OCI-LY1 (cell line): ENCODE data around the gene BTRC.
"Not testable (repeated sequence)": the region's sequence is repeated elsewhere in the genome, so short reads cannot be mapped to it uniquely, and the experiment has no call there.

Source experiments
- H2AFZ ChIP-seq: fragments of 200-600 bp; sonication (generic), shearing (Covaris generic); 2 replicates; pipeline ENCODE4 v1.6.0; 2014; ENCODE audit warnings: antibody characterized with exemption, mild to moderate bottlenecking, low read length
- H3F3A ChIP-seq: fragments of 200-600 bp; sonication (generic), shearing (Covaris generic); 2 replicates; pipeline ENCODE4 v1.6.0; 2014; ENCODE audit warnings: mild to moderate bottlenecking, antibody characterized with exemption, low read length, moderate library complexity; ENCODE audit not compliant: insufficient read depth
- H3K27ac ChIP-seq: fragments of 200-600 bp; sonication (generic); 2 replicates; pipeline ENCODE4 v1.5.1; 2014; ENCODE audit warnings: low read length, mixed run types, mild to moderate bottlenecking, low read depth; ENCODE audit not compliant: poor library complexity, severe bottlenecking
- H3K27me3 ChIP-seq: fragments of 200-600 bp; sonication (generic); 2 replicates; pipeline ENCODE4 v1.6.0; 2014; ENCODE audit warnings: antibody characterized with exemption, mild to moderate bottlenecking, low read length, moderate library complexity; ENCODE audit not compliant: insufficient read depth
- H3K36me3 ChIP-seq: fragments of 200-600 bp; sonication (generic); 2 replicates; pipeline ENCODE4 v1.6.1; 2014; ENCODE audit warnings: mild to moderate bottlenecking, antibody characterized with exemption, low read length, moderate library complexity, mixed read lengths; ENCODE audit not compliant: insufficient read depth
- H3K4me1 ChIP-seq: fragments of 200-600 bp; sonication (generic); 2 replicates; pipeline ENCODE4 v1.5.1; 2014; ENCODE audit warnings: mild to moderate bottlenecking, low read length, moderate library complexity; ENCODE audit not compliant: insufficient read depth, severe bottlenecking
- H3K4me2 ChIP-seq: fragments of 200-600 bp; sonication (generic), shearing (Covaris generic); 2 replicates; pipeline ENCODE4 v1.6.1; 2014; ENCODE audit warnings: low read length
- H3K4me3 ChIP-seq: fragments of 200-600 bp; sonication (generic); 2 replicates; pipeline ENCODE4 v1.5.1; 2014; ENCODE audit warnings: low read length, low read depth, mild to moderate bottlenecking, mixed read lengths; ENCODE audit not compliant: poor library complexity, severe bottlenecking
- H3K79me2 ChIP-seq: fragments of 200-600 bp; shearing (Covaris generic); 2 replicates; pipeline ENCODE4 v1.6.1; 2016; ENCODE audit warnings: mixed run types, low read length, mixed read lengths; ENCODE audit not compliant: insufficient read depth
- H3K9ac ChIP-seq: fragments of 200-600 bp; sonication (generic), shearing (Covaris generic); 2 replicates; pipeline ENCODE4 v1.6.1; 2014; ENCODE audit warnings: mild to moderate bottlenecking, low read length, mixed read lengths
- H3K9me2 ChIP-seq: fragments of 200-600 bp; sonication (generic), shearing (Covaris generic); 2 replicates; pipeline ENCODE4 v1.6.1; 2014; ENCODE audit warnings: low read depth, mild to moderate bottlenecking, low read length, mixed read lengths
- H3K9me3 ChIP-seq: fragments of 200-600 bp; shearing (Covaris generic); 2 replicates; pipeline ENCODE4 v1.6.1; 2014; ENCODE audit warnings: low read length, mixed read lengths
- H4K20me1 ChIP-seq: fragments of 200-600 bp; sonication (generic), shearing (Covaris generic); 2 replicates; pipeline ENCODE4 v1.6.0; 2016; ENCODE audit warnings: mild to moderate bottlenecking, low read length; ENCODE audit not compliant: insufficient read depth
- EZH2 ChIP-seq: fragments of 200-600 bp; sonication (generic), shearing (Covaris generic); IDR thresholded peaks from 2 replicates; pipeline ENCODE4 v1.8.0; 2017; ENCODE audit warnings: borderline replicate concordance, mixed run types, mild to moderate bottlenecking, antibody characterized with exemption, low read length, moderate library complexity, mixed read lengths
- TF ChIP-seq, protein P1 (sequence below): fragments of 200-600 bp; sonication (generic), shearing (Covaris generic); IDR thresholded peaks from 2 replicates; pipeline ENCODE4 v1.5.1; 2017; ENCODE audit warnings: mild to moderate bottlenecking, antibody characterized with exemption, low read length, moderate library complexity, mixed read lengths

Gene BTRC

DNA sequence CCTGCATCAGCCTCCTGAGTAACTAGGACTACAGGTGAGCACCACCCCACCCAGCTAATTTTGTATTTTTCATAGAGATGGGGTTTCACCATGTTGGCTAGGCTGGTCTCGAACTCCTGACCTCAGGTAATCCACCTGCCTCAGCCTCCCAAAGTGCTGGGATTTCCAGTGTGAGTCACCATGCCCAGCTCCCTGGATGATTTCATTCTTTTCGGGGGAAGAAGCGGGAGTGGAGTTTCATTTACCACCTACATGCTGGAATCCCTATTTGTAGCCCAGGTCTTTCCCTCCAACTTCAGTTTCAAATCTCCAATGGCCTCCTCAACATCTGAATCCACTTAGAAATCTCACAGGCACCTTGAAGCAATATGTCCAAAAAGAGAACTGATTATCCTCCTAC, 2.9 kb upstream of the BTRC start:
- no peaks in the 10 kb centered on the region for H3F3A ChIP-seq
- no peak overlapping the region for H2AFZ ChIP-seq
- no peak for TF ChIP-seq EZH2
- TF ChIP-seq, protein P1, sequence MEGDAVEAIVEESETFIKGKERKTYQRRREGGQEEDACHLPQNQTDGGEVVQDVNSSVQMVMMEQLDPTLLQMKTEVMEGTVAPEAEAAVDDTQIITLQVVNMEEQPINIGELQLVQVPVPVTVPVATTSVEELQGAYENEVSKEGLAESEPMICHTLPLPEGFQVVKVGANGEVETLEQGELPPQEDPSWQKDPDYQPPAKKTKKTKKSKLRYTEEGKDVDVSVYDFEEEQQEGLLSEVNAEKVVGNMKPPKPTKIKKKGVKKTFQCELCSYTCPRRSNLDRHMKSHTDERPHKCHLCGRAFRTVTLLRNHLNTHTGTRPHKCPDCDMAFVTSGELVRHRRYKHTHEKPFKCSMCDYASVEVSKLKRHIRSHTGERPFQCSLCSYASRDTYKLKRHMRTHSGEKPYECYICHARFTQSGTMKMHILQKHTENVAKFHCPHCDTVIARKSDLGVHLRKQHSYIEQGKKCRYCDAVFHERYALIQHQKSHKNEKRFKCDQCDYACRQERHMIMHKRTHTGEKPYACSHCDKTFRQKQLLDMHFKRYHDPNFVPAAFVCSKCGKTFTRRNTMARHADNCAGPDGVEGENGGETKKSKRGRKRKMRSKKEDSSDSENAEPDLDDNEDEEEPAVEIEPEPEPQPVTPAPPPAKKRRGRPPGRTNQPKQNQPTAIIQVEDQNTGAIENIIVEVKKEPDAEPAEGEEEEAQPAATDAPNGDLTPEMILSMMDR = no peak
- no peak overlapping the region for H3K27ac ChIP-seq
- H3K9me3 ChIP-seq = no peaks in the 10 kb centered on the region
- H3K27me3 ChIP-seq = no peaks in the 10 kb centered on the region
- no peaks in the 10 kb centered on the region for H4K20me1 ChIP-seq
- H3K4me2 ChIP-seq = no peak overlapping the region
- H3K9ac ChIP-seq = no peak overlapping the region
- H3K4me1 ChIP-seq = peaks cover 13% of the 10 kb centered on the region
- H3K4me3 ChIP-seq = no peak overlapping the region
- no peaks in the 10 kb centered on the region for H3K36me3 ChIP-seq
- no peaks in the 10 kb centered on the region for H3K9me2 ChIP-seq
- H3K79me2 ChIP-seq = no peaks in the 10 kb centered on the region

DNA sequence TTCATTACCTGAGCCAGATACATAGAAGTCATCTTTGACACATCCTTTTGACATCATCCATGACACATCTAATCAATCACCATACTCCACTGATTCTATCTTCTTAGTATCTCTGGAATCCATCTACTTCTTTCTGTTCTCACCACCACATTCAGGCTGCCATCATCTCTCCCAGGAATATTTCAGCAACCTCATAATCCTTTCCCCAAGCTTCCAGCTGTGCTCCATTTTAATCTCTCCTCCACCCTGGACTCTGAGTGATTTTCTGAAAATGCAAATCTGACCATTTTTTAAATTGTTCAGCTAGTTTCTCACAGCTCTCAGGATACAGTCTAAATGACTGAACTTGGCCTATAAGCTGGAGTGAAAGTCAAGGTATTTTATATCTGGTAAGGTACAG, 2.5 kb upstream of the BTRC start:
- H3K4me3 ChIP-seq = no peak overlapping the region
- H3K9me2 ChIP-seq = no peaks in the 10 kb centered on the region
- H3K9me3 ChIP-seq = no peaks in the 10 kb centered on the region
- H3K4me1 ChIP-seq = peaks cover 13% of the 10 kb centered on the region
- H3K9ac ChIP-seq = no peak overlapping the region
- TF ChIP-seq, protein P1 = no peak
- TF ChIP-seq EZH2 = no peak
- H3K36me3 ChIP-seq = no peaks in the 10 kb centered on the region
- H3K4me2 ChIP-seq = no peak overlapping the region
- no peaks in the 10 kb centered on the region for H3K79me2 ChIP-seq
- no peak overlapping the region for H2AFZ ChIP-seq
- no peak overlapping the region for H3K27ac ChIP-seq
- H3F3A ChIP-seq = no peaks in the 10 kb centered on the region
- no peaks in the 10 kb centered on the region for H3K27me3 ChIP-seq
- no peaks in the 10 kb centered on the region for H4K20me1 ChIP-seq

DNA sequence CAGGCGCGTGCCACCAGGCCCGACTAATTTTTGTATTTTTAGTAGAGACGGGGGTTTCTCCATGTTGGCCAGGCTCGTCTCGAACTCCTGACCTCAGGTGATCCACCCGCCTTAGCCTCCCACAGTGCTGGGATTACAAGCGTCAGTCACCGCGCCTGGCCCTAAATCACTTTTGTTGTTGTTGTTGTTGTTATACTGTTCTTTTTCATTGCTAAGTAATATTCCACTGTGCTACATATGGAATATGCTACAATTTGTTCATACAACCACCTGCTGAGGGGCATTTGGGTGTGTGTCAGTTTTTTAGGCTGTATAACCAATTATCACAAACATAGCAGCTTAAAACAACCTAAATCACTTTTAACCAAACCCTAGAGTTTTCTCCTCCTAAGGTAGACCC, 1.1 kb upstream of the BTRC start:
- H3K4me2 ChIP-seq, H3K9me2 ChIP-seq, H4K20me1 ChIP-seq, H2AFZ ChIP-seq, H3K27ac ChIP-seq, H3K79me2 ChIP-seq, H3K36me3 ChIP-seq, H3F3A ChIP-seq, H3K9ac ChIP-seq, H3K9me3 ChIP-seq, H3K27me3 ChIP-seq: not testable (repeated sequence)
- Histone ChIP-seq H3K4me3 (peak overlapping the region; percentile 97), H3K4me1 (peaks cover 13% of the 10 kb centered on the region)

DNA sequence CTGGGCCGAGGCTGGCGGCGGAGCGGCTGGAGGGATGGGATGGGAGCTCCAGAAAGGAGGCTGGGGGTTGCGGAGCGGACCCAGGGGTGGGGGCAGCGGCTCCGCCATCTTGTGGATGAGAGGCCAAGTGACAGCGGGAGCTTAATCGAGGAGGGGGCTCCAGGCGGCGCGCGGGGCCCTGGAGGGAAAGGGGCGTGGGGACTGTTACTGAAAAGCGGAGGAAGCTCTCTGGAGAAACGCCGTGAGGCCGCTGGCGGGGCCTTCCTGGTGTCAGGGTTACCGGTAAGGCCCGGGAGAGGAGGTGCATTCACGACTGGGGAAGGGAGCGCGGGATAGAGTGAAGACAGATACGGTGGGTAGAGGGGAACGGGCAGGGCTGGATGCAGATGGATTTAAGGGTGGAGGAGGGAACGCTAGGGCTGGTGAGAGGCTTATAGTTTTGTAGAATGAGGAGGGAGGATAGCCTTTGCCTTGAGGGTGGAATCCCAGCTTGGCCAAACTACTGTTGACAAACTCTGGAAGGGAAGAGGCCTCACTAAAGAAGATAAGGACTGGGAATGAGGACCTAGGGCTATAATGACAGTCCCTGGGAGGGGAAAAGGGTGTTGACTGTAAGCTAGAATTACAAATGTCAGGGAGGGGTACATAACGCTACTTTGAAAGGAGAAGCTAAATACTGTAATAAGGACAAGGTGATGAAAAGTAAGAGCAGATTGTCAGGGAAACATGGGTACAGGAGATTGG, 535 bp downstream of the BTRC start:
- H3K9me2 ChIP-seq = no peaks in the 10 kb centered on the region
- peak overlapping the region; percentile 86 for H3K9ac ChIP-seq
- H3K4me1 ChIP-seq = peaks cover 13% of the 10 kb centered on the region
- no peaks in the 10 kb centered on the region for H3K9me3 ChIP-seq
- no peak overlapping the region for H3K27ac ChIP-seq
- no peaks in the 10 kb centered on the region for H3K27me3 ChIP-seq
- H3F3A ChIP-seq = no peaks in the 10 kb centered on the region
- H3K79me2 ChIP-seq = no peaks in the 10 kb centered on the region
- no peaks in the 10 kb centered on the region for H3K36me3 ChIP-seq
- no peaks in the 10 kb centered on the region for H4K20me1 ChIP-seq
- TF ChIP-seq, protein P1 = no peak
- no peak for TF ChIP-seq EZH2
- no peak overlapping the region for H2AFZ ChIP-seq
- H3K4me3 ChIP-seq = peak overlapping the region; percentile 97
- peak overlapping the region; percentile 84 for H3K4me2 ChIP-seq
